Stimulated activated CD8-positive, alpha-beta memory T cell treated with anti-CD3 and anti-CD28 coated beads, Interleukin-12 subunit alpha, Interleukin-12 subunit beta, amount 100 ng/mL, for 1 hour (primary cell): ENCODE data around the gene HOTAIR.

Experiments used
- DNase-seq: peaks from one replicate; pipeline ENCODE4 v3.0.0-alpha.2; 2020; ENCODE audit warnings: low read depth

The HOTAIR gene

DNA sequence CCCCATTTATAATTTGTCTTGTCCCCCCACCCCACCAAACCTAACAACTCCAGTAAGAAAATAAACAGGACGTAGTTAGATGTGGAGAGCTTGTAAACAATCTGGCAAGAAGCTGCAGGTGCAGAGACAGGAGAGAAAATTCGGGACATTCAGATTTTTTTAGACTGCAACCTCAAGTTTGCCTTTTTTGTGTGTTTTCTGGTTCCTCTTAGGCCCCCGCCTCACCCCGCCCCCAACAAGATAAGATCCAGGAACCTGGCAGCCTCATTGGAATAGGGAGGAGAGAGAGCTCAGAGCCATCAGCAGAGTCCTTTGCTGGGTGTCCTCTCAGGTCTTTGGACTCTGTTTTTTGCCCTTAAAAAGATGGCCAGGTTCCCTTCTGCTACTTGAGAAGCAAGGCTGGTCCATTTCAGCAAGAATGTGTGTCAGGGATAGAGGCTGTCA is 13.1 kb upstream of the HOTAIR start:
- DNase-seq, result no peak

DNA sequence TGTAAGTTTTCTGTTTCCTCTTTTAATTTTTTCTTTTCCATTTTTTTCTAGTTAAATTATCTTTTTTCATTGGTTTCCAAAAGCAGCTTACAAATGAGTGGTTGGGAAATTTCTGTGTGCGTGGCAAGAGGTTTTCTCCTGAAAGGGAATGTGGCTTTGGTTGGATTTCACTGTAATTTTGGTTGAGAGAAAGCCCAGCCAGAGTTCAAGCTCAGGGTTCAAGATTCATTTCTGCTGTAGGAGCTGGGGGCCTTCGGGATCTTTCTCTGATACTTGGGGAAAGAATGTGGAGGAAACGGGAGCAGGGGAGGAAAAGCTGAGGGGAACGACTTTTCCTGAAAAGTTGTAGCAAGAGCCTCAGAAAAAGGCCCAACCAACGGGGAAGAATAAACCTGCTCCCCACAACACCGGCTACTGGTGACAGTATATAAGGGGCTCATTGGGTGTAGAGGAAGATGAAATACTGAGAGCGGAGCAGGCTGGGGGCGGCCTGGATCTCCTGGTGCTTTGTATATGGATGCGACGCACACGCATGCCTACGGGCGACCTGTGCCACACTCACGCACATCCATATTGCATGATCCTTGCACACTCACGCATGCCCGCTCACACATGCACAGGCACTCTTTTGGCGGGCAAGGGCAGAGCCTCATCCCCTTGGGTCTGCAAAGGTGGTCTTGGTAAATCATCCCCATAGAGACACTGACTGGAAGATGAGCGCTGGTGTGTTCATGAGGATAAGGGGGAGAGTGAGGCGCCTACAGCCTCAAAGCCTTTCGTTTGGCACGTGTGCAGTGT is 12.1 kb upstream of the HOTAIR start:
- no peak for DNase-seq

DNA sequence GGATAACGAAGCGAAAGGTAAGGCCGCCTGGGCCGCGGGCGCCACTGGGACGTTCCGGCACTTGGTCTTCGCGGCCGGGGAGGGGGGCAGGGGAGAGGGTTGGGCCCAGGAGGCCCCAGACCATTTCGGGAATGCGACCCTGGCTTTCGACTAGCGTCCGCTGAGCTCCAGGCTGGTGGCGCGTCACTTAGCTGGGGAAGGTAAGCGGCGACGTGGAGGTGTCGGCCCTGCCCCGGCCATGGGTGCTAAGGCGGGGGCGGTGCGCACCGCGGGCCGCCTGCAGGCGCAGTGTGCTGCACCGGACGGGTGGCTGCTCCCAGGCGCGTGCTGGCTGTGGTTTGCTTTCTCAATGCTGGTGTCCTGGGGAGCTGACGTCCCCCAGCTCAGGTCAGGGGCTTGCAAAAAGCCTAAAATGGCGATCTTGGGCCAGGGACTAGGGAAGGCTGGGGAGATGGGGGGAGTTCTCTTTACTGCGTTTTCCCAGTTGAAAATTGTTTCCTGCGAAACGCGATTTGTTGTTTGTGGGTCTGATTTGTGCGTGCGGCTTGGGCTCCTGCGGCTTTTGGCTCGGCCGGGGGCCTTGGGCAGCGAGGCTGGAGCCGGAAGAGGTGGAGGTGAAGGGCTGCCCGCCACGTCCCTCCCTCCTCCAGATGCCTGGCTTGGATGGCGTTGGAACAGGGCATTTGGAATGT is 11.4 kb upstream of the HOTAIR start:
- no peak for DNase-seq

DNA sequence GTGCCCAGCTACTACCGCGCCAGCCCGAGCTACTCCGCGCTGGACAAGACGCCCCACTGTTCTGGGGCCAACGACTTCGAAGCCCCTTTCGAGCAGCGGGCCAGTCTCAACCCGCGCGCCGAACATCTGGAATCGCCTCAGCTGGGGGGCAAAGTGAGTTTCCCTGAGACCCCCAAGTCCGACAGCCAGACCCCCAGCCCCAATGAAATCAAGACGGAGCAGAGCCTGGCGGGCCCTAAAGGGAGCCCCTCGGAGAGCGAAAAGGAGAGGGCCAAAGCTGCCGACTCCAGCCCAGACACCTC is 10.9 kb upstream of the HOTAIR start:
- no peak for DNase-seq

DNA sequence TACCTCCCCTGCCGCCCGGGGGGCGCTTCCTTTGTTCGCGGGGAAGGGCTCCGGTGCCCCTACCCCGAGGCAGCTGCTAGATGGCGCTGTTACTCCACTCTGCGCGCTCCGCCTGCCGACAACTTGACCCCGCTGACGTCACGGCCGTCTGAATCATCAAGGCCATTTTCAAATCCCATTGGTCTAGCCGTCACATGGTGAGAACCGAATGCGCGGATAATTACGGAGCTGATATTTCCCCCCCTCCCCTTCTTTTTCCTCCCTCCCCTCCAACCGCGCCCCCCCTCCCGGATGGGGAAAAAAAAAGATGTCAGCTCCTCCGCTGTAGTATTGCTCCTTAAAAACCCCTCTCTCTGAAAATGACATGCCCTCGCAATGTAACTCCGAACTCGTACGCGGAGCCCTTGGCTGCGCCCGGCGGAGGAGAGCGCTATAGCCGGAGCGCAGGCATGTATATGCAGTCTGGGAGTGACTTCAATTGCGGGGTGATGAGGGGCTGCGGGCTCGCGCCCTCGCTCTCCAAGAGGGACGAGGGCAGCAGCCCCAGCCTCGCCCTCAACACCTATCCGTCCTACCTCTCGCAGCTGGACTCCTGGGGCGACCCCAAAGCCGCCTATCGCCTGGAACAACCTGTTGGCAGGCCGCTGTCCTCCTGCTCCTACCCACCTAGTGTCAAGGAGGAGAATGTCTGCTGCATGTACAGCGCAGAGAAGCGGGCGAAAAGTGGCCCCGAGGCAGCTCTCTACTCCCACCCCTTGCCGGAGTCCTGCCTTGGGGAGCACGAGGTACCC is 10.3 kb upstream of the HOTAIR start, which contains the start of gene HOXC10:
HOXC10 (plus strand) TSS at position 246 of the 791 bp plus-strand sequence; CDS start at position 360, 114 bp downstream.
- peak; percentile 69 for DNase-seq

DNA sequence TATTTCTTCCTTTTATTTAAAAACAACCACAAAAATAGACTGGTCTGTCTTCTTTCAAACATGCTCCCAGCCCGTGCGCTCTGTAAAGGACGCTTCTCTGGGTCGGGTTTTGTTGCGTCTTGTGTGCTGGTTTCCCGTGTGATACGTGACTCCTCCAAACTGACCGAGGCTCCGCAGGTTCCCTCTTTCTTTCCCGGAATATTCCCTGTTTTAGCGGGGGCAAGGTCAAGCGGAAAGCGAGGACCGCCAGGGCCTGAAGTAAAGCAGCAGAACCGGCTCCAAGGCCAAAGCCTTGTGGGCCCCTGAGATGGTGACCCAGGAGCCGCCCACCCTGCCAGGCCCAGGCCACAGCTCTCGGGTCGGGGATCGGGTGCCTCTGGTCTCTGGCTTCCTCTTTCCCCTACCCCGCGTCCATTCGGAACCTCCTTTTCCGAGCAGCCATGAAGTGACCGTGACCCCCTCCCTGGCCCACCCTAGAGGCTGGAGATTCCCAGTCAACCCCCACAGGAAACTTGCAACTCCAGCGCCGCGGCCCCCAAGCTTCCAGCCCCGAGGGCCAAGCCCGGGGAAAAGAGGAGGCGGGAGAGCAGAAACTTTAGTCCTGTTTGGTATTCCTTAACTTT is 9.3 kb upstream of the HOTAIR start:
- no peak for DNase-seq

DNA sequence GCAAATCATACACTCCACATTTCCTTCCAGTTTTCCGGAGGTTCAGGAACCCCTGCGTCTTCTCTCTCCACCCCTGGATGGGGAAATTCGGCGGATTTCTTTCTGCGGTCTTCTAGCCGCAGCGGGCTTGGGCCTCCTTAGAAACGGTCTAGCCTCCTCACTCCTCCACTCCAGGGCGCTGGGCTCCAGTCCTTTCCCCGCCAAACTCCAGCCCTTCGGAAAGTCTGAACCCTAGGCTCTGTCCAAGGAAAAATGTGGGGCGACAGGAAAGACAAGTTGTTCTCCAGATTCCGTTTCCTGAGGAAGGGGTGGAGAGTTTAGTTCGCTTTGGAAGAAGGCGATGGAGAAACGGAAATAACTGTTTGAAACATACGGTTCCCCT is 8.8 kb upstream of the HOTAIR start:
- no peak for DNase-seq

DNA sequence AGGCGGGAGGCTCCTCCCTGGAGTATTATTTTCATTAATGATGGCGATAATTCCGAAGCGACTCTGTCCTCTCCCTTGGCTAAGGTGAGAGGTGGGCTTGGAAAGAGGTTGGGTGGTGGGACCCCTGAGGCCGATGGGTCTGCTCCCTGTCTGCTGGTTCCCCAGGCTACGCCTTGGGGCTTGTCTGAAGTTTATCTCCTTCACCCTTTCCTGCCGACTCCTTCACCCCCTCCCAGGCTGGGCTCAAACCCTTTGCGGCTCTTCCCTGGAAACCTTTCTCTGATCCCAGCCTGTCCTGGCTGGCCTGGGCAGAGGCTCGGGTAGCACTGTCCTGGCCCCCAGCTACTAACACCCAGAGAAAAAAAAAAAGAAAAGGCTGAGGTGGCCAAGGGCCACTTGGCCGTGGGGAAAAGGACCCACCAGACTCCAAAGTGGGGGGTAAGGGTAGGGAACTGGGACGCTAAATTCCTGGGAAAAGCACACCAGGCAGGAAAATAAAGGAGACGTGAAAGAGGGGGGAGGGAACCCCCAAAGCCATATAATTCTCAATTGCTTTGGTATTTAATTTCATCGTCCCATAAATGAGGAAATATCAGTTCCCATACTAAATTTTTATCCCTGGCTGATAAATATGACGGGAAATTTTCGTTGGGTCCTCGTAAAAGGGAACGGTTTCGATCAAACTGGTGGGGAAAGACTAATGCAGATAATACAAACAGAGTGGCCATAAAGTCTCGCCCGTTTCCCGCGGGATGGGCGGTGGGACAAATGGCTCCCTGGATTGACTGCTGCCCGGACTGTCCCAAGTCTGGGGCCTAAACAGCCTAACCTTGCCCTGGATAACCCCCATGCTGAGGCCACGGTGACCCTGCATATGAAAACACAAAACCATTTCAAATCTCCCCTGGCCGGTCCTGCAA is 8.2 kb upstream of the HOTAIR start:
- no peak for DNase-seq

DNA sequence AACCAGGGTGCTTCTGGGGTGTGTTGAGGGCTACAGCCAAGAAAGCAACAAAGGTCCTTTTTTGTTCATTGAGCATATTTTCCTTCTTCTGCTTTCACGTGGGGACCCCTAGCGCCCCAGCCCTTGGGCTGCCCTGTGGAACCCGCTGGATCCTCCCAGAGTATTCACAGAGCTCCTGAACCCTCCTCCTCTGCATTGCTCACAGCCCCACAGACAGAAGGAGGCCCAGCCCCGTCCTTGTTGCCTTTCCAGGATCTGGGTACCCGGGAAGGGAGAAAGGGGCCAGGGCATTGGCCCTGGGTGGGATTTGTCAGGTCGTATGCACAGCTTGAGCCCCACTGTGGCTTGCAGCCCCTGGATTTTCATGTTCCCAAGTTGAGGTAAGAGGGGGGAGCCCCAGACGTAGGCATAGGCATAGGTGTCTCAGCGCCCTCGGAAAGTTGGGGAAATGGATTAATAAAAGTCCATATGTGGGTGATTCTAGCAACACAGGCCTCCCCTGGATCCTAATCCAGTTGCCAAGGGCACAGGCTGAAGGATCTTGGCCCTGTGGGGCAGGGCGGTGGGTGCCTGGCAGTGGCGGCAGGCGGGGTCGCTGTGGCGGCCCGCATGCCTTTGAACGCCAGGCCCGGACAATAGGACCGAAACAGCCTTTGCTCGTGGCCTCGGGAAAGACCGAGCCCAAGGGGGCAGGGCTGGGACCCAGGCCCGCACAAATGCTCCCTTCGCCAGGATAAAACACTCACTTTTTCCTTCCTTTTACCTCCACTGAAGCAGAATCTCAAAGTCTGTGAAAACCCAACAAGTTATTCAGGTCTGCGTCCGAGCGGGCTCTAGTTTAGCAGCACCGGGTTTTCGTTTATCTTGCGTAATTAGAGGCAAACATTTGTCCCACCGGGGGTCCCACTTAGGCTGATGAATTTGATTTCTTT is 7.1 kb upstream of the HOTAIR start:
- DNase-seq, result no peak

DNA sequence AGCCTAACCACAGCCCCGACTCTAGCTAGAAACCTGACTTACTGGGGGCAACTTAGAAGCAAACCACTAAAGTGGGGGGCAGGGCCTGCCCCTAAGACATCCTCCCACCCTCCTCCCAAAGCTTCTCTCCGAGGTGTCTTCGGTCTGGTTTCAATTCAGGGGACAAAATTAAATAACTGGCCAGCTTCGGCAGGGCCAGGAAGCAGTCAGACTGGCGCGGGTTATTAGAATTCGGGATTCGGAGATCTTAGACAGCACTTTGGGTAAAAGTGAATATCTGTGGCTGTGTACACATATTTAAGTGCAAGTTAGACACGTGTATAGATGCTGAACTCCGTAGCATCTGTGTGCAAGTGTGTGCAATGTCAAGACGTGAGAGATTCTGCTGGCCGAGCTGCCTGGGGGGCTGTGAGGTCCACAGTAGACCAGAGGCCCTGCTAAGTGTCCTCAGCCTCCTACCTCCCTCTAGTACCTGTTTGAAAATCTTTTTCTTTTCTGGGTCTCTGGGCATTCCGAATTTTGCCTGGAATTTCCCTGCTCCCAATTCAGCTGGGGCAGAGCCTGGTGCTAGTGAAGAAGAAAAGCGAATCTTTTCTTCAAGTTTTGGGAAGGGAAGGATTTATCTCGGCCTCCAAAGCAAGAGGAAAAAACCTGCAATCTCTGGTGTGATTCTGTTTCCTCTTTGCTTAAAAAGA is 6.2 kb upstream of the HOTAIR start:
- DNase-seq, result no peak

DNA sequence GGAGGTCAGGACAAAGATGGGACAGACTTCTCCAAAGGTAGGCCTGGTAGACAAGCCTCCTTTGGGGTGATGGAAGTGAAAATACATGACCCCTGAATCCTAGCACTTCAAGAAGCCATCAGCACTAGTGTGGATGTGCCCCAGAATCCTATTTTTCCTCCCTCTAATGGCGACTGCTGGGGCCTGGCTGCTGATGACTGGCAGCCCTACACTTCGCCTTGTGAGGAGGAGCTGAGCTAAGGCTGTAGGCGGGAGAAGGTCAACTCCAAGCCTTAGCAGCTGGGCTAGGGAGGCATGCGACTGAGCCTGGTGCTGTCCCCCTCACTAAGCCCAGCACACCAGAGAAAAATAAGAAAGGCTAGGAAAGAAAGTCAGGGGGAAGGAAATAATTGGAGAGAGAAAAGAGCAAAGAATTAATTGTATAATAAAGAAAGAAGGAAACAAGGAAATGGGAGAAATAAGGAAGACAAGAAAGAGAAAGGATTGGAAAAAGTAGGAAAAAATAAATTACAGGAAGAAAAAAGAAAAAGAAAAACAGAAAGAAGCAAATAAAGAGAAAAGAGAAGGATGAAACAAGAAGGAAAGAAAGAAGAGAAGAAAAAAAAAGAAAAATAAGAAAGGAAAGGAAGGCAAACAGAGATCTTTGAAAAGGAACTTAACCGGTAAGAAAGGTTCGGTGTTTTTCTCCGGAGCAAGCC is 5.5 kb upstream of the HOTAIR start:
- no peak for DNase-seq

DNA sequence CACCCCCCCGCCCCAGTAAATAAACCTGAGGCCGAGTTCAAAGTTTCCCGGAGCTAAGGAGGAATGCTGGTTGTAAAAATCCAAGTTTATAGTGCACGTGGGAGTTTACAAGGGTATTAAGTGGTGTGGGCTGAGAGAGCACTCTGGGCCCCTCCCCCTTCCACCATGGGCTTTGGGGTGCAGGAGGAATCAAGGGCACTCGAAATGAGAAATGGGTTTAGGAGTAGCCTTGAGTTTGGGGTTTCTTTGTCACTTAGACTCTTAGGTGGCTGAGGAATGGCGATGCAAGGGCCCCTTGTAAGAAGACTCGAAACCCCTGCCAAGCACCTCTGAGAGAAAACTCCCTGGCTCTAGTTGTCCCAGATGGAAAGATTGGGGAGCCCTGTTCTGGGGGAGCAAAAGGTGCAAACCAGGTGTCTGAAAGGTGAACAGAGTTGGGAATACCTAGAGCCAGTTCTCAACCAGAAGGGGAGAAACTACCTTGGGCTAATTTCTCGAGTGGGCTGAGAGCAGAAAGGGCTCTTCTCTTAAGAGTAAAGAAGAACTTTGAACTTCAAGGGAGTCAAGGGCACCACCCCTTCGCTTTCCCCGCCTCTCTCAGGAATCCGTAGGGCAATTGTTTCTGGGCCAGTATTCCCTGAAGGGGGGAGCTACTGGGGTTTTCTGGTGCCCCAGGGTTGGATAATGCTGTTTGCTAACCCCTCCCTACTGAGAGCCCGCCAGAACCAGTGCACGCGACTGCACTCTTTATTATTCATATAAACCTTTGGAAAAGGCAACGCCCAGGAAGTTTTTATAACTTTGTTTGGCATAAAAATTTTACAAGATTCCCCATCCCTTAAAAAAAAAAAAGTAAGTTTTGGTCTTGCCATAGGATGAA is 4.0 kb upstream of the HOTAIR start:
- no peak for DNase-seq

DNA sequence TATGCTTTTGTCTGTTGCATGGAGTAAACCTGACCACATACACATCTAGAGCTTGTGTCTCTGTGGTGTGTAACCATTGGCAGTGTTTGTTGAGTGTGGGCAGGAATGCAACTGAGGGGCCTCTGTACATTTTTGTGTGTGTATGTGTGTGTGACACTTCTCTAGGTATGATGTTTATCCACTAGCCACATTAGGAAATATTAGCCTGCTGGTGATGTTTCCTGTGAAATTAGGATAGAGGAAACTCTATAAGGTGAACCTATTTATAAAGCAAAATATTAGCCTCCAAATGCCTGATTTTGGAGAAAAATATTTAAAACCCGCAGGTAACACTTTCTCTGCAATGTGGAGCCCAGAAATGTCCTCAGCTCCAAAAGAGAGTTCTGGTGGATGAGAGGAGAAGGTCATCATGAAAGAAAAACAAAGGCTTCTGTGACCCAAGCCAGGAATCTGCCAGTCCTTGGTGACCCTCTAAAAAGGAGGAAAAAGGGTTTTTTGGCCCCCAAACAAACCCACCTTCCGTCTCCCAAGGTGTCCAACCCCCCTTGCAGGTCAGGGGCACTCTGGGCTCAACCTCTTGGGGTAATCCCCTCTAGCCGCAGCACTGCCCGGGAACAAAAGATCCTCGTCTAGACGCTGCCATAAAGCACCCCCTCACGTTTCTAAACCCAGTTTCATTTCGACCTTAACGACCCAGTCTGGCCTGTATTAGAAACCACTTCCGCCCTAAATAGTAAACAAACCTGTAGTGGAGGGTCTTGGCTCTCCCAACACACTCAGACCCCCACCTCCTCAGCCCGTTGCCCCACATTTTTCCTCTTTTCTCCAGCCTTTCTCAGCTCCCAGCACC is 3.1 kb upstream of the HOTAIR start:
- DNase-seq, result no peak

DNA sequence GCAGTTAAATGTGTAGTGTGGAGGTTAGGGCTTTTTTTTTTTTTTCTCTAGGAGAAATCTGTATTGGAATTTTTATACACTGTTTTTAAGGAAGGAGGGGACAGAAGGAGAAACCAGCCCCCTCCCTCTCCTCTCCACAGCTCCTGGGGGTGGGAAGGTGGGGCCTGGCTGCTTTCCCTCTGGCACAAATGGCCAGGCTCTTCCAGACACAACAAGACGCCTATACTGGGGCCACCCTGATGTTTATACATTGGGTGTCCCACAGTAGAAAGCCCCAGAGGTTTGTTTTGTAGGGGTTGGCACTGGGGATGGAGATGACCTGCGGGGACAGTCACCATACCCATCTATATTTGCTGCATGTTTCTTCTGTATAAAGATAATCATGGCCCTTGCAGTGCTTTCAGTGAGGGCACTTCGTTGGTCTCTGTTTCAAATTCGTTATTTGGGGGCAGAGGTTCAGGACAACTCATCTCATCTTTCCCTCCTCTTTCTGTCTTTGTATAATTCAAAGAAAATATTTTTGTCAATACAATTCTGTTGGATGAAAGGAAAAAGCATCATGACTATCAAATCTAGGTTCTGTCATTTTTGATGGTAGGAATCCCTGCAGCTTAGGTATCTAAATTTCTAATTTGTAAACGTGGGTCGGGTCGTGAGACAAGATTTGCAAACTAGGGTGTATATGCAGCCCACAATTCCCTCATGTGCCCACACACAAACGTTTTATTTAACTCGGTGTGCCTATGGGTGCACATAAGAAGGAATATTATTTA is 2.3 kb upstream of the HOTAIR start:
- DNase-seq, result no peak

DNA sequence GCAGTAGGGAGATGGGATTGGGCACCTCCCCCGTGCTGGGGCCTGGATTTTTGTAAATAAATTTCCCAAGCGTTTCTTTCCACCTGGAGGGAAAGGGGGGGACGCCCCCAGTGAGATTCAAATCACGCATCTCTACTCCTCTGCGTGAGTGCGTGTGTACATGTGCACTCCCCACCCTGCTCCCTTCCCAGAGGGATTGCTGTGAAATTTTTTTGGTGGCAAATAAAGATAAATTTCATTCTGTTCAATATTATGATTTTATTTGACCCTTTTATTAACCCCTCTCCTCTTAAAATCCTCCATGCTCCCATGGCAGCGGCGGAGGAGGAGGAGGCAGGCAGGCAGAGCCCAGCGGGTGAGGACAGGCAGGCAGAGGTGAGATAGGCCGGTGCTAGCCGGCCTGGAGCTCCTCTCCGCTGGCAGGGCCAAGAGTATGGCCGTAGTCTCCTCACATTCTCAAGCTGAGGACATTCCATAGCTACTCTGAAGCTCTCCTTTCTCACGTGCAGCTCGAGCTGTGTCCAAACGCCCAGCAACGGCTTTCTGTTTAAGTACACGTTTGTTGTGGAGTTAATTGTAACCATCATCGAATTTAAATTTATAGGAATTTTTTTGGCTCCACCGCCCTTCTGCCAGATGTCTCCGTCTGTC is 1.5 kb upstream of the HOTAIR start:
- DNase-seq, result no peak
